K562 (cell line): ENCODE results near the gene SERPINA1. TPM values are rescaled to one million over a fixed set of nuclear protein-coding genes. Genes with fewer than 3 reads are reported as not detected.

Experiments used
- ATAC-seq: fragments of 200-7000 bp; cut with Tn5 transposase; 3 replicates; pipeline ENCODE4 v1.9.1; 2020; ENCODE audit warnings: moderate library complexity
- BruUV-seq: library from RNA; stranded (reverse); fragments of 400-500 nt; replicated peaks from 2 replicates; lab custom pipeline; 2021; lab: Mats Ljungman, UMichigan
- CTCF ChIA-PET: fragments of 300-600 bp; formaldehyde crosslinking; extraction: SDS; loops from one replicate; lab custom pipeline; 2021; ENCODE audit warnings: low intra/inter-chr PET ratio; lab: Yijun Ruan, JAX
- POLR2A ChIA-PET: fragments of 300-600, 350-650 bp; sonication (Branson Sonifier 250); formaldehyde crosslinking; extraction: SDS; loops from one replicate; lab custom pipeline; 2021; ENCODE audit warnings: antibody characterized with exemption, inconsistent platforms; lab: Yijun Ruan, JAX
- DNase-seq, 4 experiments: peaks; one replicate each; pipeline versions ENCODE4 v3.0.0 to v3.0.0-alpha.2; 2011 to 2018; ENCODE audit warnings: low spot score in 3 of 4, mixed read lengths in 3 of 4; ENCODE audit errors: extremely low read depth in 1 of 4
- FAIRE-seq: peaks from 2 replicates; lab custom pipeline; 2011; peaks lifted over from hg19 to GRCh38; lab: Jason Lieb, UNC
- H2AFZ ChIP-seq: 2 replicates; pipeline ENCODE4 v1.6.0; 2011; ENCODE audit warnings: low read depth, low read length, control low read depth, inconsistent platforms
- H3K27ac ChIP-seq: fragments of 200-600 bp; 3 replicates; pipeline ENCODE4 v1.8.0; 2011; ENCODE audit warnings: low read depth, mild to moderate bottlenecking, control low read depth, inconsistent platforms, low read length, moderate library complexity, mixed read lengths; ENCODE audit errors: extremely low read depth
- H3K27me3 ChIP-seq, 2 experiments: fragments of 300-600 bp in 1 of 2; 2 replicates in 1 of 2; 3 replicates in 1 of 2; pipeline versions ENCODE4 v1.6.0 to v1.8.0; 2011; ENCODE audit warnings: inconsistent platforms in 2 of 2, low read length in 2 of 2, mild to moderate bottlenecking in 1 of 2, mixed read lengths in 1 of 2, moderate library complexity in 1 of 2; ENCODE audit not compliant: control insufficient read depth in 2 of 2, insufficient read depth in 2 of 2
- H3K36me3 ChIP-seq: fragments of 300-600 bp; 3 replicates; pipeline ENCODE4 v1.8.0; 2011; ENCODE audit warnings: mild to moderate bottlenecking, low read length, inconsistent platforms; ENCODE audit not compliant: control insufficient read depth, insufficient read depth
- H3K4me1 ChIP-seq, 2 experiments: fragments of 200-600 bp in 1 of 2; replicated peaks in 1 of 2; 2 replicates in 1 of 2; 3 replicates in 1 of 2; pipeline versions ENCODE4 v1.5.1 to v1.8.0; 2011; ENCODE audit warnings: inconsistent platforms in 2 of 2, low read length in 2 of 2, mild to moderate bottlenecking in 1 of 2, mixed read lengths in 1 of 2, moderate library complexity in 1 of 2; ENCODE audit not compliant: control insufficient read depth in 2 of 2, insufficient read depth in 2 of 2
- H3K4me2 ChIP-seq: 2 replicates; pipeline ENCODE4 v1.6.1; 2011; ENCODE audit warnings: low read length, control low read depth, inconsistent platforms, mixed read lengths; ENCODE audit not compliant: insufficient read depth
- H3K4me3 ChIP-seq: fragments of 200-600 bp; sonication (generic), shearing (Covaris generic); 2 replicates; pipeline ENCODE4 v1.5.1; 2016; ENCODE audit warnings: control low read depth, inconsistent platforms
- H3K79me2 ChIP-seq: fragments of 200-600 bp; 3 replicates; pipeline ENCODE4 v1.8.0; 2011; ENCODE audit warnings: low read length, inconsistent platforms; ENCODE audit not compliant: control insufficient read depth, insufficient read depth
- H3K9ac ChIP-seq, 2 experiments: 2 replicates each; pipeline versions ENCODE4 v1.6.0 to v1.6.1; 2011; ENCODE audit warnings: low read depth in 2 of 2, low read length in 2 of 2, control low read depth in 1 of 2, inconsistent platforms in 1 of 2, mild to moderate bottlenecking in 1 of 2, mixed read lengths in 1 of 2; ENCODE audit not compliant: insufficient read depth in 1 of 2
- H3K9me1 ChIP-seq: one replicate; pipeline ENCODE4 v1.6.0; 2011; ENCODE audit warnings: inconsistent platforms, mild to moderate bottlenecking, low read length, moderate library complexity; ENCODE audit not compliant: control insufficient read depth, insufficient read depth
- H3K9me3 ChIP-seq: replicated peaks from 2 replicates; pipeline ENCODE4 v1.5.1; 2011; ENCODE audit warnings: low read depth, low read length, inconsistent platforms; ENCODE audit not compliant: control insufficient read depth, insufficient read depth
- H4K20me1 ChIP-seq: replicated peaks from 2 replicates; pipeline ENCODE4 v1.6.1; 2011; ENCODE audit warnings: low read length, inconsistent platforms, mixed read lengths; ENCODE audit not compliant: control insufficient read depth, insufficient read depth
- CREM ChIP-seq: IDR thresholded peaks from 2 replicates; pipeline ENCODE4 v1.6.1; 2014; ENCODE audit warnings: antibody characterized with exemption, low read depth
- DIDO1 ChIP-seq: fragments of 450-650 bp; IDR thresholded peaks from 2 replicates; pipeline ENCODE4 v1.6.1; 2016; ENCODE audit warnings: low read depth, missing biosample characterization, missing genetic modification characterization
- LEF1 ChIP-seq: fragments of 450-650 bp; IDR thresholded peaks from 2 replicates; pipeline ENCODE4 v1.6.1; 2016; ENCODE audit warnings: mild to moderate bottlenecking
- PCBP2 ChIP-seq: fragments of 200-400 bp; formaldehyde crosslinking; IDR thresholded peaks from 2 replicates; pipeline ENCODE4 v1.6.1; 2018; ENCODE audit warnings: low read length, low read depth, mild to moderate bottlenecking, moderate library complexity; ENCODE audit not compliant: poor library complexity, severe bottlenecking
- PHF8 ChIP-seq: fragments of 200-600 bp; sonication (generic); IDR thresholded peaks from 2 replicates; pipeline ENCODE4 v1.6.1; 2012; ENCODE audit warnings: mixed run types, mild to moderate bottlenecking, inconsistent platforms, low read length, moderate library complexity, borderline replicate concordance
- TAF1 ChIP-seq: IDR thresholded peaks from 2 replicates; pipeline ENCODE4 v1.6.1; 2011; ENCODE audit warnings: mild to moderate bottlenecking, low read length, moderate library complexity; ENCODE audit not compliant: insufficient read depth, control insufficient read depth, severe bottlenecking; ENCODE audit errors: extremely low read depth
- ZNF146 ChIP-seq: IDR thresholded peaks from one replicate; pipeline ENCODE4 v1.6.1; 2018; ENCODE audit warnings: missing compliant biosample characterization; ENCODE audit not compliant: unreplicated experiment
- ZNF589 ChIP-seq: fragments of 200-800 bp; sonication (Bioruptor generic); IDR thresholded peaks from 2 replicates; pipeline ENCODE4 v1.6.1; 2016; ENCODE audit warnings: low read depth, missing genetic modification characterization, missing compliant biosample characterization
- ZNF766 ChIP-seq: fragments of 200-800 bp; sonication (Bioruptor generic); conservative IDR thresholded peaks from 2 replicates; pipeline ENCODE4 v1.6.1; 2016; ENCODE audit warnings: missing genetic modification characterization, missing compliant biosample characterization
- WGBS: fragments of 100-300 bp; shearing (Covaris generic); methylation state at CpG from one replicate; pipeline ENCODE4 v1.1.6; 2016; ENCODE audit warnings: low coverage, mixed read lengths; ENCODE audit not compliant: insufficient coverage; ENCODE audit errors: missing lambda C conversion rate; 5-methylcytosine and 5-hydroxymethylcytosine counted together
- in situ Hi-C: fragments of 300-500 bp; cut with MboI; formaldehyde crosslinking; loops from 4 replicates; pipeline ENCODE4 v1.15.0; 2018; ENCODE audit warnings: inconsistent platforms, mixed read lengths
- intact Hi-C: fragments of 100-400 bp; cut with micrococcal nuclease; formaldehyde crosslinking; loops from 2 replicates; pipeline ENCODE4 v1.14.2; 2022
- polyA plus RNA-seq, 8 experiments: library from polyadenylated mRNA; depleted of rRNA in 4 of 8; stranded (reverse) in 5 of 8; unstranded in 3 of 8; fragments of >200 nt; fragmentation: Nextera tagmentation in 2 of 8; fragmentation: Illumina TruSeq in 1 of 8; extraction: Ambion mirVana in 2 of 8; extraction: Trizol in 1 of 8; gene quantifications; 2 replicates each; pipeline versions ENCODE4 v1.2.1 to v1.2.3, GENCODE V29; 2011 to 2014; ENCODE audit warnings: inconsistent platforms in 1 of 8, missing spikeins in 1 of 8
- total RNA-seq, 7 experiments: library from RNA; depleted of rRNA in 6 of 7; stranded (reverse); fragments of >200 nt in 6 of 7; fragmentation: Illumina TruSeq in 2 of 7; extraction: Trizol in 2 of 7; gene quantifications; 2 replicates each; pipeline versions ENCODE4 v1.2.1 to v1.2.3, GENCODE V29; 2011 to 2021; ENCODE audit warnings: low replicate concordance in 1 of 7
- TF ChIP-seq, protein P1 (sequence below): fragments of 250-450 bp; sonication (Bioruptor Pico); IDR thresholded peaks from 2 replicates; pipeline ENCODE4 v1.5.0; 2021

Gene SERPINA1
- total and polyA plus RNA-seq, 9 of the 15 experiments (the other 6 are each of a cell fraction or from before 2014, with no cell fraction given), result 4.1 TPM; not detected in 8

DNA sequence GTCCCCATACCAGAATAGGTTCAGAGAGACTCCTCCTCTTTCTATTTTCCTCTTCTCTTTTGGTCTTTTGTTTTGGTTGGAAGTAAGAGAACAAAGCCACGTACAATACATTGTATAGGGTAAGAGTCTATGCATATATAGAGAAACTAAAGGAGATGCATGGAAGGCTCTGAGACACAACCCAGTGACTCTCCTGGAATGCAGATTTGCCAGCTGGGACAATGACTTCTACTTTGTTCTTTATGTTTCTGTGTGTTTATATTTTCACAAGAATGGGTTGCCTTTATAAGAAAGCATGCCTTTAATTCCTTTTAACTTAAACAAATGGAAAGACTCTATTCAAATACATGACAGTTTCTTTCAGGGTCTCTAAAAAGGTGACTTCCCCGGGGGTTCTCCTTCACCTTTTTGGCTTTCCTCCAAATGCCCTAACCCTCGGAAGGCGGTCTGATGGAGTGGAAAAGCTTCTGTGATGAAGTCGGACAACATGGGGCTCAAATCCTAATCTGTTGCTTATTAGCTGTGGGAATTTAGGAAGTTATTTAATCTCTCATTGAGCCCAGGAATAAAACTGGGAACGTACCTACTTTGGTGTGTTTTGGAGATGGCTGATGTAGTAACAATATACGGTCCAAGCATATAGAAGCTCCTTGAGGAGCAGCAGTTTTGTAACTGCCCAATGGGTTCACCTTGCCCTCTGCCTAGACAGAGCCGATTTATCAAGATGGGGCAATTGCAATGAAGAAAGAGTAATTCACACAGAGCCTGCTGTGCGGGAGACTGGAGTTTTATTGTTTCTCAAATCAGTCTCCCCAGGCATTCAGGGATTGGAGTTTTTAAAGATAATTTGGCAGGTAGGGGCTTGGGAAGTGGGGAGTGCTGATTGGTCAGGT lies 9.1 kb upstream of the SERPINA1 start:
- Histone ChIP-seq H3K4me2 (no peak overlapping the region), H3K4me3 (no peak overlapping the region), H3K27me3 (peaks cover 0 to 5% of the 10 kb centered on the region in 2 experiments; a peak in 1 of 5 replicates), H2AFZ (no peak overlapping the region), H3K36me3 (no peaks in the 10 kb centered on the region), H3K4me1 (no peaks in the 10 kb centered on the region), H3K27ac (no peak overlapping the region), H4K20me1 (no peaks in the 10 kb centered on the region), H3K9ac (no peak overlapping the region), H3K9me1 (no peaks in the 10 kb centered on the region), H3K9me3 (no peaks in the 10 kb centered on the region), H3K79me2 (no peaks in the 10 kb centered on the region)
- intact Hi-C loops (no loop called here), in situ Hi-C loops (no loop called here)
- no TSS peak for BruUV-seq
- WGBS, result 0% methylated on average over 9 of the region's 9 CpGs
- CTCF ChIA-PET, result no interaction called here
- no peak for FAIRE-seq
- no peak for TF ChIP-seq DIDO1 (tag)
- no peak for TF ChIP-seq ZNF146 (CRISPR knock-in tag)
- no peak for TF ChIP-seq ZNF766 (CRISPR knock-in tag)
- no peak for TF ChIP-seq PCBP2
- TF ChIP-seq LEF1, result no peak
- TF ChIP-seq PHF8, result no peak
- TF ChIP-seq, protein P1, sequence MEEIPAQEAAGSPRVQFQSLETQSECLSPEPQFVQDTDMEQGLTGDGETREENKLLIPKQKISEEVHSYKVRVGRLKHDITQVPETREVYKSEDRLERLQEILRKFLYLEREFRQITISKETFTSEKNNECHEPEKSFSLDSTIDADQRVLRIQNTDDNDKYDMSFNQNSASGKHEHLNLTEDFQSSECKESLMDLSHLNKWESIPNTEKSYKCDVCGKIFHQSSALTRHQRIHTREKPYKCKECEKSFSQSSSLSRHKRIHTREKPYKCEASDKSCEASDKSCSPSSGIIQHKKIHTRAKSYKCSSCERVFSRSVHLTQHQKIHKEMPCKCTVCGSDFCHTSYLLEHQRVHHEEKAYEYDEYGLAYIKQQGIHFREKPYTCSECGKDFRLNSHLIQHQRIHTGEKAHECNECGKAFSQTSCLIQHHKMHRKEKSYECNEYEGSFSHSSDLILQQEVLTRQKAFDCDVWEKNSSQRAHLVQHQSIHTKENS (CRISPR knock-in tag), result no peak
- no peak for TF ChIP-seq CREM
- no peak for TF ChIP-seq ZNF589 (CRISPR knock-in tag)
- TF ChIP-seq TAF1, result no peak
- no peak for DNase-seq
- no peak for ATAC-seq
- POLR2A ChIA-PET, result interaction anchor here (0.6 kb wide), 1 partner anchor 284 kb away, joined by 4 read pairs; no protein-coding TSS in a partner anchor
